ENCODE data around the gene HEPH.

- TF ChIP-seq CTCF (IDR thresholded peaks at IDR 0.05; ENCODE audit: insufficient read depth, low read depth, low read length) = no peak
- no peak for TF ChIP-seq EZH2 (IDR thresholded peaks at IDR 0.05; ENCODE audit: insufficient read depth, low read length)
These were observed 14.5 kb upstream of the HEPH start for GRCh38 chrX:66149519-66149918.

All from astrocyte (in vitro differentiated cells and primary cell).